IPS DF 19.7 (cell line): ENCODE measurements around the gene FER.
"Not testable (repeated sequence)": the region's sequence is repeated elsewhere in the genome, so short reads cannot be mapped to it uniquely, and the experiment has no call there.

Source experiments
- DNase-seq: peaks from one replicate; pipeline ENCODE4 v3.0.0-alpha.2; 2013; ENCODE audit warnings: low read depth, low spot score

The FER gene

GRCh38 chr5:108953940-108954339 is 206.2 kb downstream of the FER start:
- no peak for DNase-seq

- no peak for DNase-seq
These were observed 209.6 kb downstream of the FER start for GRCh38 chr5:108957333-108957732.

- DNase-seq: no peak
These were observed 219.2 kb downstream of the FER start for GRCh38 chr5:108966910-108967309.

GRCh38 chr5:108974594-108974993 is 226.9 kb downstream of the FER start:
- DNase-seq: no peak

GRCh38 chr5:108975697-108976096 is 228.0 kb downstream of the FER start:
- DNase-seq: no peak

- no peak for DNase-seq
These were observed 235.9 kb downstream of the FER start for GRCh38 chr5:108983461-108984092.

GRCh38 chr5:108989761-108990392 is 242.2 kb downstream of the FER start:
- DNase-seq: no peak

- not testable (repeated sequence) for DNase-seq
These were observed 244.8 kb downstream of the FER start for GRCh38 chr5:108992396-108993085.

GRCh38 chr5:108993440-108993839 is 245.7 kb downstream of the FER start:
- DNase-seq: not testable (repeated sequence)

- no peak for DNase-seq
These were observed 250.0 kb downstream of the FER start for GRCh38 chr5:108997720-108998119.

- no peak for DNase-seq
These were observed 250.5 kb downstream of the FER start for GRCh38 chr5:108998216-108998615.

- no peak for DNase-seq
These were observed 256.2 kb downstream of the FER start for GRCh38 chr5:109003928-109004327.

- DNase-seq: no peak
These were observed 257.8 kb downstream of the FER start for GRCh38 chr5:109005297-109006009.

GRCh38 chr5:109006129-109006528 is 258.4 kb downstream of the FER start:
- DNase-seq: no peak

- DNase-seq: no peak
These were observed 268.6 kb downstream of the FER start for GRCh38 chr5:109016300-109016699.

GRCh38 chr5:109022056-109022455 is 274.4 kb downstream of the FER start:
- DNase-seq: no peak

GRCh38 chr5:109025729-109026128 is 278.0 kb downstream of the FER start:
- DNase-seq: not testable (repeated sequence)

- DNase-seq: no peak
These were observed 280.4 kb downstream of the FER start for GRCh38 chr5:109027983-109028607.

- no peak for DNase-seq
These were observed 281.1 kb downstream of the FER start for GRCh38 chr5:109028608-109029299.

- no peak for DNase-seq
These were observed 282.1 kb downstream of the FER start for GRCh38 chr5:109029847-109030246.
